GM12864 (cell line): ENCODE measurements around the gene LDOC1.
"Not testable (repeated sequence)": the region's sequence is repeated elsewhere in the genome, so short reads cannot be mapped to it uniquely, and the experiment has no call there.

Source experiments
- DNase-seq: peaks from one replicate; pipeline ENCODE4 v3.0.0-alpha.2; 2011; ENCODE audit warnings: low read depth
- H3K4me3 ChIP-seq: 2 replicates; pipeline ENCODE4 v1.5.1; 2011; ENCODE audit warnings: mild to moderate bottlenecking, low read depth, low read length, control low read depth
- CTCF ChIP-seq: IDR thresholded peaks from 2 replicates; pipeline ENCODE4 v1.5.1; 2011; ENCODE audit warnings: low read depth, mild to moderate bottlenecking, moderate library complexity, low read length, control low read depth, inconsistent platforms; ENCODE audit errors: missing control alignments

The LDOC1 gene

GRCh38 chrX:141176586-141177451, at the start of gene LDOC1:
LDOC1 (minus strand) TSS chrX:141177129; CDS start chrX:141177021, 108 bp downstream.
- no peak for TF ChIP-seq CTCF
- H3K4me3 ChIP-seq: no peak within 1 kb of the TSS
- no peak for DNase-seq

DNA sequence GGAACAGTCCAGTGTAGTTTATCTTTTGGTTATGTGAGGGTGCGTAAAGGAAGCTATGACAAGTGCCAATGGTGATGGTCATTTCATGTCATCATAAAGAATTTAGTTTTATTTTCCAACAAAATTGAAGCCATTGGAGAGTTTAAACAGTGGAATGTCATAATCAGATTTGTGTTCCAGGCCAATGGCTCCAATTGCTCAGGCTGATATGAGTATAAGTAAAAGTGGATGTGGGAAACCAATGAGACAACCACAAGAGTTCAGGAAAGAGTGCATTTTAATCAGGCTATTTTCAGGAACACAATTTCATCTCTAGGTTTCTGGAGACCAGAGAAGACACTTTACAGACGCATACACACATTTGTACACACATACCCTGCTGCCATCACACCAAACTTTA, 44.7 kb upstream of the LDOC1 start:
- no peak for DNase-seq
- TF ChIP-seq CTCF: no peak

GRCh38 chrX:141220342-141221008, 43.5 kb upstream of the LDOC1 start:
- H3K4me3 ChIP-seq: no peak overlapping the region
- no peak for TF ChIP-seq CTCF
- DNase-seq: no peak

More for the DNA sequence above, 44.7 kb upstream of the LDOC1 start:
- H3K4me3 ChIP-seq: no peak overlapping the region

DNA sequence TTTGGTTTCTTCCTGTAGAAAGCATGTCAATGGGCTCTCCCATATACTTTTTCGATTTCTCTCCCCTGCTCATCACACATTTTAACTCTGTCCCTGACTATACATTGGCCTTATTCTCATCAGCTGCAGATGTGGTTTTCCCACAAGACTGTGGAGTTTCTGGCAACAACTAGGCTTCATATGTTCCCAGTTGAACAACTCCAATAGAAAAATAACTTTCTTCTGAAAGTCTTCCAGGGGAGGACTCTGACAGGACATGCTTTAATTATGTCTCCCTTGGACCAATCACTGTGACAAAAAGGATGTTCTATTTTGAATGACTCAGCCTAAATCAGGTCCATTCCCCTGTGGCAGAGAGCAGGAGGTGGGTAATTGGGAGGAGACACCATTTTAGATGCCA, 37.3 kb upstream of the LDOC1 start:
- no peak for DNase-seq
- H3K4me3 ChIP-seq: no peak overlapping the region
- TF ChIP-seq CTCF: no peak

DNA sequence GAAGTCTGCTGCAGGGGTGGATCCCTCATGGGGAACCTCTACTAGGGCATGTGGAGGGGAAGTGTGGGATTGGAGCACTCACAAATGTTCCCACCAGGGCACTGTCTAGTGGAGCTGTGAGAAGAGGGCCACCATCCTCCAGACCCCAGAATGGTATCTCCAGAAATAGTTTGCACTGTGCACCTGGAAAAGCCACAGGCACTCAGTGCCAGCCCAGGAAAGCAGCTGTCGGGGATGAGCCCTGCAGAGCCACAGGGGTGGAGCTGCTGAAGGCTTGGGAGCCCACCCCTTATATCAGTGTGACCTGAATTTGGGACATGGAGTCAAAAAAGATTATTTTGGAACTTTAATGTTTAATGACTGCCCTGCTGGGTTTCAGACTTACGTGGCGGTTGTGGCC, 25.0 kb upstream of the LDOC1 start:
- DNase-seq: no peak
- H3K4me3 ChIP-seq: no peak overlapping the region
- TF ChIP-seq CTCF: no peak

- H3K4me3 ChIP-seq, DNase-seq: not testable (repeated sequence)
Observed at GRCh38 chrX:141188573-141188972, 11.6 kb upstream of the LDOC1 start.

GRCh38 chrX:141185366-141185765, 8.4 kb upstream of the LDOC1 start:
- no peak for DNase-seq
- no peak for TF ChIP-seq CTCF
- no peak overlapping the region for H3K4me3 ChIP-seq
